Astrocyte of the hippocampus (primary cell): Measurements from ENCODE around the gene ZNF521.
"Not testable (repeated sequence)": the region's sequence is repeated elsewhere in the genome, so short reads cannot be mapped to it uniquely, and the experiment has no call there.

ENCODE experiments used
- DNase-seq: peaks from one replicate; pipeline ENCODE4 v3.0.0; 2011; ENCODE audit warnings: low read depth, low spot score

ZNF521 gene

GRCh38 chr18:25289001-25289631 is 62.9 kb downstream of the ZNF521 start:
- DNase-seq = peak; percentile 75

DNA sequence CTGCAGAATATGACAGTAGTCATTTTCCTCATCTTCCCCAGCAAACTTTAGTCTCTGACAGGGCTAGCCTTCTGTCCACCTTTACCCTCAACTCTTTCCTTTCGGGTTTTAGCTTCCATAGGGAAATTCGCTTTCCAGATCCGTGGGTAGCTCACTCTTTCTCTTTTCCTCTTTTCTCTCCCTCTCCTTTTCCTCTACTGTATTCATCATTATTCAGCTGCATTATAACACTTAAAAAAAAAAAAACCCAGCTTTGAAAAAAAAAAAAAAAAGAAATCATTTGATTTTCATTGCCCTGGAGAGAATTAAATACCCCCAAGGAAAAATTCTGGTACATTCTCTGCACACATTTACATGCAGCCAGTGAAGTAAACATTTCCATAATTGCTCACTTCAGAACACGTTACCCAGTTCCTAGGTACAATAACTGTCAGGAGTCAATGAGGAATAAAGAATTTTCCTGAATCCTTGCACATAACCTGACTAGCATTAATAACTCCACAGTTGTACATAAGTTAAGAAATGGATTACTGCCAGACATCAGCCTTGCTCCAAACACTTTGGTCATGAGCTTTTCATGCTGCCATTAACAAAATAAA is 63.5 kb downstream of the ZNF521 start:
- DNase-seq = peak; percentile 16

- DNase-seq = no peak
These were observed 64.9 kb downstream of the ZNF521 start for GRCh38 chr18:25287106-25287505.

GRCh38 chr18:25284861-25285550 is 67.0 kb downstream of the ZNF521 start:
- DNase-seq = peak; percentile 33

DNA sequence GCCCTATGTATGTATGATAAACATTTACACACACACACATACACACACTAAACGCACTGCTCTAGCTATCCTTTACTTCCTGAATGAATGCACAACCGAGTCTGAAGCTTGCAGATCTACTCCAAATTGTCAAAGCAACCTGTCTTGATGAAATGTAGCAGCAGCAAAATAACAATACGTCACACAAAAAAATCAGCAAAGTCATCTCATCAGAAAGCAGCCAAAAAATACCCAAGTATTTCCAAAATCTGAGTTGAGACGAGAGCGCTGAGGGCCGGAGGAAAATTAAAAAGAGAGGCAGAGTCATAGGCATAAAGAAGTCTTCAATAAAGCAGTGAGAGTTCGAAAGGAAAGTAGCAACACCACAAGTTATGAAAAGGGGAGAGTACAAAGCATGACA is 67.7 kb downstream of the ZNF521 start:
- DNase-seq = no peak

- DNase-seq = no peak
These were observed 68.2 kb downstream of the ZNF521 start for GRCh38 chr18:25283781-25284180.

- DNase-seq = no peak
These were observed 68.9 kb downstream of the ZNF521 start for GRCh38 chr18:25282896-25283703.

GRCh38 chr18:25282282-25282681 is 69.7 kb downstream of the ZNF521 start:
- DNase-seq = no peak

GRCh38 chr18:25281556-25281955 is 70.4 kb downstream of the ZNF521 start:
- DNase-seq = no peak

DNA sequence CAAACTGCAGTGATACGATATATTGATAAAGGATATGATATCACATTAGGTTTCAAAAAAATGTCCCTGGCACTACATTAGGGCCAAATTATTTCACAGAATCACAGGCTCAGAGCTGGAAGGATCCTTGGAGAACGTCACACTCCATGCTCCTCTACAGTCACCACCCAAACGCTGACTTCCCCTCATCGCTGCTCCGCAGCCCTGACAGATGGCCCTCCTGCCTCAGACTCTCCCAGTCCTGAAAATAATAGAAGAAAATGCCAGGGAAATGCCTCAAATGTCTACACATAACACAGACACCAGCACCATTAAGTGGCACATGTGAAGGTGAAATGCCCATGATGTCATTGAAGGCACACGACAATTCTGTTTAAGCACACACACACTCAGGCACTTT is 72.0 kb downstream of the ZNF521 start:
- no peak for DNase-seq

GRCh38 chr18:25279556-25279955 is 72.4 kb downstream of the ZNF521 start:
- DNase-seq = no peak

DNA sequence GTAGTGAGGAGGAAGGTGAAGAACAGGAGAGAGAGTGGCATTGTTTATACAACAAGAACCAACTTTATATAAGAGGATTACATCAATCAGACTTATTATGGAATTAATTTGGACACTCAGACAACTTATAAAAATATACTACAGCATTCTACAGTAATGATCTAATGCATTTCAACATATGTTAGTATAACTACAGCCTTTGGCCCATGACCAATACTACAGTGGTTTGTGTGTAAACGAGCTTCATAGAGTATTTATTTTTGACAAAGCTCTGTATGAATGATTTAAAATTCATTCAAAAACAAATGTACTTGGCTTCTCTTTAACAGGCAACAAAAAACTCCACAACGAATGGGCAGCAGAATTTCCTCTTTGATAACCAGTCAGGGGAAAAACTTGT is 72.8 kb downstream of the ZNF521 start:
- no peak for DNase-seq

- DNase-seq = peak; percentile 29
These were observed 73.6 kb downstream of the ZNF521 start for GRCh38 chr18:25278394-25278793.

DNA sequence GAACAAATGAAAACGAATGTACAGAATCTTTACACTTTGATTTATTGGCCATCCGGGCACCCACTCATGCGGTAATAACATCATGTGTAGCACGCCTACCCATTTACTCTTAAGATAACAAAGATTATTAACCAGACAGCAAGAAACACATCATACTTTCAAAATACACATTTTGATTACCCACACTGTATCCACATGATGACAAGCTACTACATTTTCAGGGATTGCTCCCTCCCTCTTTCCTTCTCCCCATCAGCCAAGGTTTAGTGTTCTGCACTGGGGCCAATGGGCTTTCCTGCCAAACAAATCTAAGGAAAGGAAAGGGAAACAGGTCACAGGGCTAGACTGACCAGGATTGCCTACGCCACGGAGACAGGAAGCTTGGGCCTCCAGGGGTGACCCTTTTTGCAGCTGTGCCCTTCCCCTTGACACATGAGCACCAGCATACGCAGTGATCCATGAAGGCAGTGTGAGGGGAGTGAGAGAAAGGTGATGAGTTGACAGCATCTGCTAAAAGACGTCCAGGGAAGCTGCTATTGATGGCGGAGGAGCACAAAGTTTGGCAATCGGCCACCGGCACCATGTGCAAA is 76.5 kb downstream of the ZNF521 start:
- no peak for DNase-seq

DNA sequence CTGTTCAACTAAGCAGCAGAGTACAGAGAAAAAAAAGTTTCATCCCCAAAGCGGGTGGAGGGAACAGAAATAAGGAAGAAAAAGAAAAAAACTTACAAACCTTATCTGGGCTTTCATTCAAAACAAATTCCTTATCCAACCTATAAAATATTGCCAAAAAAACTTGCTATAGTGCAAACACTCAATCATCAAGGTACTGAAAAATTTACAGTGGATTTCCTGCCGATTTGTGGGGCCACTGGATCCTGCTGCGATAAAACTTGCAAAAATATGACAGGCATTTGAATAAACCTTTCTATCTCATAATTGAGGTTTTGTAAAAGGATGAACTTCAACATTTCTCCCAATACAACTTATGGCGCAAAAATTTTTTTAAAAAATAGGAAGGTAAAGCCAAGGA is 77.0 kb downstream of the ZNF521 start:
- DNase-seq = no peak

- DNase-seq = not testable (repeated sequence)
These were observed 84.9 kb downstream of the ZNF521 start for GRCh38 chr18:25266931-25267527.

GRCh38 chr18:25262920-25263319 is 89.0 kb downstream of the ZNF521 start:
- DNase-seq = peak; percentile 28

DNA sequence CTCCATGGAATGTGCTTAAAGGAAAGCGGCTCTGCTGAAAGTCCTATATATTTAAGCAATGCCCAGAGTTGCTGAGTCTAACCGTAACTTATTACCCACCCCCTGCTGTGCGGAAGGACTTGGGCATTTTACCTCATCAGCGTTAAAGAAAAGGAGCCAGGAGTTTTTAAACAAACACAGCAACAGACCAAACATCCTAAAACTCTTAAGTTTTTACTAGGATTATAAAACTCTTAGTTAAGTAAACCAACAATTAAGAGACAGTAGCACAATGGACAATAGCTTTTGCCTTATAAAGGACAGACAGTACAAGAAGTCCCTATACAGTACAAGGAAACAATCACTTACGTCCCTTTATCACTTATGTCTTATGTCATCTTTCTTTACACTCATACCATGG is 90.2 kb downstream of the ZNF521 start:
- no peak for DNase-seq

- DNase-seq = no peak
These were observed 95.5 kb downstream of the ZNF521 start for GRCh38 chr18:25256439-25256838.

- no peak for DNase-seq
These were observed 98.2 kb downstream of the ZNF521 start for GRCh38 chr18:25253779-25254178.

GRCh38 chr18:25253136-25253535 is 98.8 kb downstream of the ZNF521 start:
- peak; percentile 27 for DNase-seq
